GM19023 (cell line): Measurements from ENCODE around the gene CETP.
"Not testable (repeated sequence)": the region's sequence is repeated elsewhere in the genome, so short reads cannot be mapped to it uniquely, and the experiment has no call there.

Experiments used
- ATAC-seq: cut with Tn5 transposase; IDR thresholded peaks from one replicate; pipeline ENCODE4 v1.9.1; 2021; ENCODE audit warnings: mild to moderate bottlenecking, moderate library complexity; ENCODE audit not compliant: unreplicated experiment

The CETP gene

DNA sequence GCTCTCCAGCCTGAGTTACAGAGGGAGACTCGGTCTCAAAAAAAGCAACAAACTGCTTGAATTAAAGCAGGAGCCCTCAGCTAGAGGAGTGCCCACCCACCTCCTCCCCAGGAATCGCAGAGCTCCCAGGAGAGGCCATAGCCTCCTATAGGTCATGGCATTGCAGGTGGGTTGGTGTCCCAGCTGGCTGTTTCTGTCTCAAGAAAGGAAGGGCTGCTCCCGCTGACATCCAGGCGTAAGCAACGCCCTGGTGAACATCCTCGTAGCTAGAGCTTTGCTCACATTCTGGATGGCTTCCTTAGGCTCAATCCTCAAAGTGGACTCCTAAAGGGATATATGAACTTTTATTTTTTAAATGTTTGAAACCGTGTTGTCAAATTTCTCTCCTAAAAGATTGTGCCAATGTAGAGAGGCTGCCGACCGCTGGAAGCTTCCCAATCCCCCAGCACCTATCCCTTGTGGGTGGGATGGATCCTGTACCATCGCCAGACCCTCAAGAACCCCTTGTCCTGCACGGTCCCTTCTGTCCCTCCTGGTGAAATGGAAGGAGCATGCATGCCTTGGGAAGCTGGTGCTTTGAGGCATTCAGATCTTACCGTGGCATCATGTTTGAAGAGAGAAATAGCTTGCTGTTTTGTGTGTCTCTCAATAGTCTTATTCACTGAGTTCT, 33.5 kb downstream of the CETP start:
- ATAC-seq, result no peak

DNA sequence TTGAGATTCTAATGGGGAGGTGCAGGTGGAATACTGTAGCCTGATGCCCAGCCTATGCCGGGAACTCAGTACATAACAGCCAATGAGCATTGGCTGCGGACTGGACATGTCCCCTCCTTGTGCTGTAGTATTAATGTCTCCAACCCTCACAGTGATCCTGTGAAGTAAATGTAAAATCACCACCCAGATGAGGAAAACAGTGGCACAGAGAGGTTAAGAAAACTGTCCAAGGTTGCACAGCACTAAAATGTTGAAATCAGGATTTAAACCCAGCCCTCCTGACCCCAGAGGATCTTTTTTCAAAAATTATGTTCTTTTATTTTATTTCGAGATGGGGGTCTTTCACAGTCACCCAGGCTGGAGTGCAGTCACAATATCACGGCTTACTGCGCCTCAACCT, 35.5 kb downstream of the CETP start:
- no peak for ATAC-seq

DNA sequence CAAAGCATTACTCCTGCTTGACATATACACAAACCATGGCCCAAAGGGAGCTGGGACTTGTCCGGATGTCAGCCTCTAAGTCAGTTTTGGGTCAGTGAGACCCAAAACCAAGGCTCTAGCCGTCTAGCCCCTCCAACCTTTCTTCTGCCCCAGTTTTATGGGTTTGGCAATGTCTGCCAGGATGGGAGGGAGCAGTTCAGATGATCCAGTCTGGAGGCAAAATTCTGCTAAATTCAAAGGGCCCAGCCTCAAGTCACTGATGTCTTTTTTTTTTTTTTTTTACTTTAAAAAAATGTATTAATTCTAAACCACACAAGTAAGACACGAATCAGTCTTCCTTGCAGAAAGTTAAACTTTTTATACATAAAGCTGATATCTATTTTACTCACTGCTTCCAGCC, 36.2 kb downstream of the CETP start:
- ATAC-seq, result no peak

DNA sequence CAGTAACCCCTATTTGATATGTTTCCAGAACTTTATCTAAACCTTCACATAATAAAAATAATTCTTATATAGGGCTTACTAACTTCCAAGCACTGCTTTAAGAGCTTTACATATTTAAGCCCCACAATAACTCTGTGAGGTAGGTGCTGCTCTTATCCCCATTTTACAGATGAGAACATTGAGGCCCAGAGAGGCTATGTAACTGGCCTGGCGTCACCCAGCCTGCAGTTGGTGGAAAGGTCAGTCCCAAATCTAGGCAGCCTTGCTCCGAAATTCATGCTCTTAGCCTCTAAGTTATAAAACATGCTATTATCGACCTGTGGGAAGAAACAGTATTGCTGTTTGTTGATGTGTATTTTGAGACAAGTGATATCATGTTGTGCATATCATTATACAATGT, 36.6 kb downstream of the CETP start:
- ATAC-seq, result no peak

DNA sequence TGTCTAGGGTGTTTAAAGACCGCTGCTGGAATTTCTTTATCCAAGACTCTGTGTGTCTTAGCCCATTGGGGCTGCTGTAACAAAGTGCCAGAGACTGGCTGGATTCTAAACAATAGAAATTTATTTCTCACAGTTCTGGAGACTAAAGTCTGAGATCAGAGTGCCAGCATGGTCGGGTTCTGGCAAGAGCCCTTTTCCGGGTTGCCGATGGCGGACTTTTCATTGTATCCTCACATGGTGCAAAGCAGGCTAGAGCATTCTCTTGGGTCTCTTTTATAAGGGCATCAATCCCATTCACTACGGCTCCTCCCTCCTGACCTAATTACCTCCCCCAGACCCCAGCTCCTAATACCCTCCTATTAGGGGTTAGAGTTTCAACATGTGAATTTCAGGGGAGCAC, 37.1 kb downstream of the CETP start:
- no peak for ATAC-seq

DNA sequence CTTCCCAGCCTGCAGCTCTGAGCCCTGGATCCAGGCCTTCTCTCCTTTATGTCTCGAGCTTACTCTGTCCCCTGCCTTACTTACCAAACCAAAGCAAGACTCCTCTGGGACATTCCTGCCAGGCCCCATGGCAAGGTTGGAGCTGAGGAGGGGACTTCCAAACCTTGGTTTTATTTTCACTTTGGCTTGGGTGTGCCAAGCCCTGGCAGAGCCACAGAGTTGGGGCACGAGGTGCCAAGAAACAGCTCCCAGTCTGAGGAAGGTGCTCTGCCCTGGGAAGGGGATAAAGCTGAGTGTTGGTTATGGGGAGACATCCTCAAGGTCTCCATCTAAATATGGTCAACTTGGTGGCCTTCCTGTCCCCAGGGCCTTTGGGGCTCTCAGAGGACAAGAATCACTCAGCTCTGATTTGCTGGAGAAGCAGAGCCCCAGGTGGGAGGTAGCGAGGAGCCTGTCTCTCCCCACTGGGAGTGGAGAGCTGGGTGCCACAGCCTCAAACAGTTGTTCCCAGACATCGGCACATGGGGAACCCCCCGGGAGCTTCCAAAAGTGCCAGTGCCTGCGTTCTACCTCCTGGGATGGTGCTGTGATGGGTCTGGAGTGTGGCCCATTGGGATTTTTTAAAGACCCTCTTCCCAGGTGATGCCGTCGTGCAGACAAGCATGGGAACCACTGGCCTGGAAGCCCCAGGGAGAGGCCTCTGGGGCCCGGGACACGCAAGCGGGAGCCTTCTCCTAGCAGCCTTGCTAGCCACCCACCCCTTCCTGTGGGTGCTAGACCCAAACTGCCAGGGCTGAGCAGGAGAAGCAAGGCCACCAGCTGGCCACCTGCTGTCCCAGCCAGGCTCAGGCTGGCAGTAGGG, 37.9 kb downstream of the CETP start:
- ATAC-seq, result no peak

DNA sequence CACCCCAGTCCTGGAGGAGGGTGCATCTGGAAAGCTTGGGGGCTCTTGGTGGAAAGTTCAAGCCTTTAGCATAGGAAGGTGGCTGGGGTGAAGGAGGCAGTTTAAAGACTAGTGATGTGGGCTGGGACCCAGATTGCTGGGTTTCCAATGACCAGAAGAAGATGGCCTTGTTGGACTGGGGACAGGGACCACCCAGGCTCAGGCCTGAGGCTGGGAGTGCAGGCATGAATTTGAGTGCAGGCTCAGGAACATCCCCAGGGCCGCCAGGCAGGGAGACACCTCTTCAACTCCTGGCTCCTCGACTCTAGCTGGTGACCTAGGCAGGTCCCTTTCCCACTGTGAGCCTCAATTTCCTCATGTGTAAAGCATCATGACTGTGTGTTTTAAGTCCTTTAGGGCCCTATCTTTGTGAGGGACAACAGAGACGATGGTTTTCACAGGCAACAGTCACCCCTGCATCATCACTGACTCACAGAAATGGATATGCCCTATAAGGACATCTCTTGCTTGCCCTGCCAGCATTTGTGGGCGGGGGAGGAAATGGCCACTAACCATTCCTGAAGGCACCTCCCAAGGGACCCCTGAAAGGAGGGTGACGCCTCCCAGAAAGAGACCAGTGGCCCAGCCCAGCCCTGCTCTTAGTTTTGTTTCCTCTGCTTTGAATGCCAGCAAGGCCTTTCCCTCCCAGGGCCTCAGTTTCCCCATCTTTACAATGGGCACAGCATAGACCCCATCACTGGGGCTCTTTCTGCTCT, 38.7 kb downstream of the CETP start:
- no peak for ATAC-seq

DNA sequence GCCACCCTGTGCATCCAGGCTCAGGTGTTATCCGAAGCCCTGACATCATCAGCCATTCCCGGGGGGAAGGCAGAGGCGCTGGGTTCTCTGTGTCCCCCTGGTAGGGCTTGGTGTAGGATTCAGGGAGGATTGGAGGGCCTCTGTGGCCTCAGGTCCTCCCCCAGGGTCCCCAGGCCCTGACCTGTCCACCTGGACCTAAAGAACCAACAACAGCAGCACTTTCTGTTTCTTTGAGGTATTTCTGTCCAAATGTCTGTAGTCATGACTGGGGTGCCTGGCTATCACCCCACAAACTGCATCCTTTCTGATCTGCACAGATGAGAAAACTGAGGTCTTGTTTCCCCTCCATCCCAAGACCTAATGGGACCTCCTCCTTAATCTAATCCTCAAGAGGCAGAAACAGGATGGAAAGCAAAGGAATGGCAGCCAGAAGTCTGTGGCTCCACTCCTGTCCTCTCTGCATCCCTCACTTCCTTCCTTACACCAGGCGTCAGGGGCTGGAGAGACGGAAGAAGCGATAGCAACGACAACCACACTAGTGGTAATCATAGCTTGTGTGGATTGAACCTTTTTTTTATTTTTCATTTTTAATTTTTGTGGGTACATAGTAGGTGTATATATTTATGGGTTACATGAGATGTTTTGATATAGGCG, 39.4 kb downstream of the CETP start:
- ATAC-seq, result no peak

DNA sequence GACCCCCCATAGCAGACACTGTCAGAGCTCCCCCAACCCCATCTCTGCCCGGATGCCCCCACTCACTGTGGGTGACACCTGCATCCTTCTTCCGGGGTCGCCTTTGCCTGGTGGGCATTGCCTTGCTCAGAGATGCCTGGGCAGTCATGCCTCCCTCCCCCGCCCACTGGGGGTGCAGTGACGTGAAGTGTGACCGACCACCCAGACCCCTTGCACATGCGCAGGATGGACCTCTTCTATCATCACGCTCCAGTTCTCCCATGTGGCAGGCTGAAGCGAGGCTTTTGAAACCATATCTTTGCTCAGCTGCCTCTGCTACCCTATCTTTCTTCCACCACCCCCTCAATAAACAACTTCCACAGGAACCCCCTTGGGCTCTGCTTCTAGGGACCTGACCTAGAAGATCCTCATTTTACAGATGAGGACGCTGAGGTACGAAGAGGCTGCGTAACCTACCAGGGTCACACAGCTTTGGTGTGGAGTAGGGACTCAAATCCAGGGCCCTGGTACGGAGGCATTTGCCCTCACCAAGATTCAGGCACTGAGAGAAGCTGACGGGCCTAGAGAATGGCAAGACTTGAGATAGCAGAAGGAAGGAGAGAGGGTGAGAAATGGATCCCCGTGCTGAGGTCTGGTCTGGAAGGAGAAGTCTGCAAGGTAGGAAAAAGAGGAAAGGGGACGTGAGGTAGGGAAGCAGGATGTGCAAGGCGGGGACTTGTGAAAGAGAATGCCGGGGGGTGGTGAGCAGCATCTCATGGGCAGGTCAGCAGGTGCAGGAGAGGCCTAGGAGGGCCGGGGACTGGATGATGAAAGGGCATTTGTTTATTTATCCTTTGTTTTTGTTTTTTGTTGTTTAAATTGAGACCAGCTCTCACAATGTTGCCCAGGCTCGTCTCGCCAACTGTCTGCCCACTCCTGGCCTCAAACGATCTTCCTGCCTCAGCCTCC, 42.0 kb downstream of the CETP start:
- no peak for ATAC-seq

DNA sequence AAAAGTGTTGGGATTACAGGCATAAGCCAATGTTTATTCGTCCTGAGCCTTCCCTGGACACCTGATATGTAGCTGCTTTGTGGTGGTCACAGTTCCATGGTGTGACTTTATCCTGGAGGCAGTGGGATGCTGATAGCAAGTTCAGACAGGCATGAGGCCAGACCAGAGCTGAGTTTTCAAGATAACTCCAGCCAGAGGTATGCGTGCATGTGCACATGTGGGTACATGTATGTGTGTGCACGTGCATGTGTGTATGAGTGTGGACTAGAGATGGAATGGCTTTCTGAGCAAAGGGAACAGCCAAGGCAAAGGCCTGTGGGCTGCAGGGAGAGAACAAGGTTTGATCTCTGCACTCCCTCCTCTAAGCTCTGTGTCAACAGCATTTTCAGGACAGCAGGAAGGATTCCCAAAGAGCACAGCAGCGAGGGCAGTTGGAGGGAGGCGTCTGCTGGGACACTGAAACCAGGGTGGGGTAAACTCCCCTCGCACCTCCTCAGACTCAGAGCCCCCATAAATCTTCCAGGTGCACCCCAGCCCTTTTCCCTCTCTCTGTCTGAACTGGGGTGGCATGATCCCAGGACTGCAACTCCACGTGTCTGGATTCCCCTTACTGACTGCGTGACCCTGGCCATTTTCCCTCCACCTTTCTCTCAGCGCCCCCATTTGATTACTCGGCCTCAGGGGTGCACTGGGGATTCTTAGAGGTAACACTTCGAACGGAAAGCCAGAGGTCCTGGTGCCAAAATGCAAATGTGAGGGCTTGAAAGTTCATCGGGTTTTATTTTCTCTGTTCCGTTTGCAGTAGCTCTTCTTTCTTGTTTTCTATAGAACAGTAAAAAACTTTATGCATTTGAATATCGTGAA, 42.9 kb downstream of the CETP start:
- peak; percentile 43 for ATAC-seq

DNA sequence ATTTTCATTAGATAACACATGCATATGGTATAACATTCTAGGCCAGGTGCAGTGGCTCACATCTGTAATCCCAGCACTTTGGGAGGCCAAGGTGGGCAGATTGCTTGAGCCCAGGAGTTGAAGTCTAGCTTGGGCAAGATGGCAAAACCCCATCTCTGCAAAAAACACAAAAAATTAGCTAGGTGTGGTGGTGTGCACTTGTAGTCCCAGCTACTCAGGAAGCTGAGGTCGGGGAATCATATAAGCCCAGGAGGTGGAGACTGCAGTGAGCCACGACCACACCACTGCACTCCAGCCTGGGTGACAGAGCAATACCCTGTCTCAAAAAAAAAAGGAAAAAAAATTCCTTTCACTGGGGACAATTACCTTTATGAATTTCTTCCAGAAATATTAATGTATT, 43.8 kb downstream of the CETP start:
- ATAC-seq, result not testable (repeated sequence)

DNA sequence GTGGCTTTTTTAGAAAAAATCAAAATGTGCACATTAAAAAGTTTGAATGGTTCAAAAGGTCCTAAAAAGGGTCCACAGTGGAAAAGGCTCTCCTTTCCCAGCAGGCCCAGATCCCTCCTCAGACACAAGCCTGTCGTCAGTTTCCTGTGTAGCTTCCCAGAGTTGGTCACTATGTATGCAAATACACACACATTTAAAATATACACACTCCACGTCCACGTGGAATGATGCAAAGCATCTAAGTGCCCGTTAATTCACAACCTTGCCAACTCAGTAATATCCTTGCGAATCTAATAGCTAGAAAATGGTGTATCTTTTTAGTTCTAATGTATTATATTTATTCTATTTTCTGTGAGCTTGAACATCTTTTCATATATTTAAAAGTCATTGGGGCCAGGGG, 45.3 kb downstream of the CETP start:
- ATAC-seq, result no peak

DNA sequence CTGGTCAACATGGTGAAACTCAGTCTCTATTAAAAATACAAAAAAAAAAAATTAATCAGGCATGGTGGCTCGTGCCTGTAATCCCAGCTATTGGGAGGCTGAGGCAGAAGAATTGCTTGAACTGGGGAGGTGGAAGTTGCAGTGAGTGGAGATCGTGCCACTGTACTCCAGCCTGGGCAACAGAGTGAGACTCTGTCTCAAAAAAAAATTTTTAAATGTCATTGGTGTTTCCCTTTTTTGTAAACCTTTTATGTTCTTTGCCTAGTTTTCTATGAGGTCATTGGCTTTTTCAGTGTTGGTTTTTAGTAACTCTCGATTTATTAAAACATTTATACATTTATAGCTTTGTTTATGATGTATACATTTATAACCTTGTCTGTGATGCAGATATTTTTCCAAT, 45.8 kb downstream of the CETP start:
- no peak for ATAC-seq

DNA sequence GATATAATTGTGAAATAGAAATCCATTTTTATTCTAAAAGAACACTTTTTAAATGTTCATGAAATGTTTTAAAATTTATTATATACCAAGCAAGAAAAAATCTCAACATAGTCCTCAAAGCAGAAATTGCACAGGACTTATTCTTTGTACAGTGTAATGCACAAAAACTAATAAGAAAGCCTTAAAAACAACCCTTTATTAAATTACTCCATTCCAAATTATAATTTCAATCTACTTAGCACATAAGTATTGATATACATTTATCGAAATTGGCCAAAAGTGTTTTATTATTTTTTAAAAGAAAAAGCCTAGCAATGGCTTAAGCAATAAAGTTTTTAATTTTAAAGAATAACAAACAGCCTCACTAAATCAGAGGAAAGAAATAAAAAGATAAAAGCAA, 46.7 kb downstream of the CETP start:
- ATAC-seq, result no peak

DNA sequence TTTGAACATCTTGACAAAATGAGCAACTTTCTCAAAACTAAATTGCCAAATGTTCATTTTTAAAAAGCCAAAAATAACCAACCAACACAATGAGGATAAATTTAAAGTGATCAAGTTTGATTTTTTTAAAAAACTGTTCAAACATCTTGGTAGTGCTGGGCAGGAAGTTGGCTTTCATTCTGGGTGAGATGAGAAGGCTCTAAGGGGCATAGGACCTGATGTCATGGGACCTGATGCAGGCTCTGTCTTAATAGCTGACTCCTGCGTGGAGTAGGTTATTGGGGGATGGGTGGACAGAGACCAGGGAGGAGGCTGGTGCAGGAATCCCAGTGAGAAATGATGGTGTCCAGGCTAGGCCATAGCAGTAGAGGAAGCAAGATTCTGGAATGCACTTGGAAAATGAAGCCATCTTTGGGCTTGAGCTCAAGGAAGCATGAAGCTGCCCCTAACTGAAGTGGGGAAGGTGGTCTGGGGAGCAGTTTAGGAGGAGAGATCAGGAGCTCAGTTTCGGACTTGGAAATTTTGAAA, 48.0 kb downstream of the CETP start:
- no peak for ATAC-seq

DNA sequence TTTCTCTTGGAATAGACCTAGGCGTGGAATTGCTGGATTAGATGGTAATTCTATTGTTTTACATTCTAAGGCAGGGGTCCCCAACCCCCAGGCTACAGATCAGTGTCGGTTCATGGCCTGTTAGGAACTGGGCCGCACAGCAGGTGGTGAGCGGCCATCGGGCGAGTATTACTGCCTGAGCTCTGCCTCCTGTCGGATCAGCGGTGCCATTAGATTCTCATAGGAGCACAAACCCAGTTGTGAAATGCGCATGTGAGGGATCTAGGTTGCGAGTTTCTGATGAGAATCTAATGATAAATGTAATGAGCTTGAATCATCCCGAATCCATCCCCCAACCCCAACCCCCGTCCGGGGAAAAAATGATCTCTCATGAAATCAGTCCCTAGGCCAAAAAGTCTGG, 50.6 kb downstream of the CETP start:
- no peak for ATAC-seq

DNA sequence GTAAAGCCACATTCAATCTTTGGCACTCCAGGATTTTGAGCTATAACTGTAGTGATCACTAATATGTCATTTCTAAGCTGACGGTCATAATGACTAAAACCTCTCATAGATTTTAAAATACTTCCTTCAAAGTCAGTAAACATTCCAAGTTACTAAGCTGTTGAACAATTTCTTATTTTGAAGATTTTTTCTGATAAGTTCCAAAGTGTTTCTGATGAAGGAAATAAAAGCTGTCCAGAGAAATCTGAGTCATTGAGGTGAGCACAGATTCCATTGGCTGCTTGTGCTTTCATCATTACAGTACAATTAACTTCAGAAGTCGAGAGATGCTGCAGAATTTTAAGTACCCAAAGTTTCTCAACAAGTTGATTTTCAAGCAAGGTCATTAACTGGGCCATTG, 51.5 kb downstream of the CETP start:
- no peak for ATAC-seq

DNA sequence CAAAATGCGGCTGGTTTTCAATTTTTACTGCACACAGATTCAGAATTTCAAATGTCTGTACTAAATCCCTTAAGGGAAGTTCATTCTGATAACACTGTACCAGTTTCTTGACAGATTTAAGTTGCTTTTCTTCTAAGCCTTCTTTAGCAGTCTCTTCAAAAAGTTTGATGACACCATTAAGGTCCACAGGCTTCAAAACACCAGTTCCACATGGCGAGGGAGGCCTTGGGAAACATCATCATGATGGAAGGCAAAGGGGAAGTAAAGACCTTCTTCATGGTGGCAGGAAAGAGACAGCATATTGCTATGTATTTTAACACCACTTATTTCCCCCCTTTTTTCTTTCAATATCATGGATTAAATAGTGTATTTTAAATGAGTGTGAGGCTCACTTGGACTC, 52.2 kb downstream of the CETP start:
- ATAC-seq, result no peak

DNA sequence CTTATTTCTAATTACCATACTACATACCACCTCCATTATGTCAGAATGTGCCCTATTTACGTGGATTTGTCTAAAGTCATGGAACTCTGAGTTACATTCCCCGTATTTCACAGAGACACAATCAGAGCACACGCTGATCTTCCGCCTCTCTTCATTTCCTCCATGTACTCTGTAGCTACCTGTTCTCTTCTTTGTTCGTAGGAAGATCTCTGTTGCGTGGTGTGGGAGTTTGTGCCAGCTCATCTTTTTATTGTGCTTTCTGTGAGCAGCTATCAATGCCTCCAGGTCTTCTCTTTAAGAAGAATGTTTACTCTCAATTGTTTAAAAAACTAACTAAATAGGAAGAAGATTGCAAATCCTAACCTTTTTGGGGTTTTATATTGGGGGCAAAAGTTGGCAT, 54.6 kb downstream of the CETP start:
- no peak for ATAC-seq
